Mesodermal cell (in vitro differentiated cells): ENCODE data around the gene PSMD8.
"Not testable (repeated sequence)": the region's sequence is repeated elsewhere in the genome, so short reads cannot be mapped to it uniquely, and the experiment has no call there.

ENCODE experiments used
- H3K27ac ChIP-seq: 2 replicates; pipeline ENCODE4 v1.7.0; 2013; ENCODE audit warnings: mild to moderate bottlenecking, low read depth, low read length, moderate library complexity; ENCODE audit not compliant: severe bottlenecking
- H3K36me3 ChIP-seq: 2 replicates; pipeline ENCODE4 v1.7.1; 2013; ENCODE audit warnings: mild to moderate bottlenecking, low read length, moderate library complexity; ENCODE audit not compliant: control insufficient read depth, insufficient read depth
- H3K4me1 ChIP-seq: one replicate; pipeline ENCODE4 v1.7.1; 2013; ENCODE audit warnings: mild to moderate bottlenecking, low read length; ENCODE audit not compliant: insufficient read depth, control insufficient read depth, poor library complexity, severe bottlenecking
- H3K4me3 ChIP-seq: 2 replicates; pipeline ENCODE4 v1.7.0; 2013; ENCODE audit warnings: low read length, control low read depth, mild to moderate bottlenecking; ENCODE audit not compliant: insufficient read depth, poor library complexity, severe bottlenecking; ENCODE audit errors: extremely low read depth
- H3K9me3 ChIP-seq: 2 replicates; pipeline ENCODE4 v1.7.1; 2013; ENCODE audit warnings: mild to moderate bottlenecking, low read length, moderate library complexity; ENCODE audit not compliant: control insufficient read depth
- WGBS, 2 experiments: methylation state at CpG; one replicate each; pipeline ENCODE4 v1.1.5; 2013; ENCODE audit warnings: missing lambda C conversion rate in 2 of 2; ENCODE audit not compliant: insufficient coverage in 2 of 2; 5-methylcytosine and 5-hydroxymethylcytosine counted together

Gene PSMD8

GRCh38 chr19:38425810-38426466 lies 51.6 kb downstream of the PSMD8 start, which contains the start of gene RASGRP4:
TSS of gene RASGRP4 (minus strand) at chr19:38426219. CDS start at chr19:38426091, 128 bp downstream.
- 58 to 68% methylated on average over 6 to 9 of the region's 20 CpGs for WGBS, 2 experiments
- H3K36me3 ChIP-seq, result no peaks in the 10 kb centered on the region
- H3K27ac ChIP-seq, result no peak within 1 kb of the TSS
- H3K9me3 ChIP-seq, result no peaks in the 10 kb centered on the region
- H3K4me3 ChIP-seq, result no peak within 1 kb of the TSS
- H3K4me1 ChIP-seq, result peaks cover 5% of the 10 kb centered on the region

- WGBS, 2 experiments, result 85 to 88% methylated on average over 10 to 13 of the region's 17 CpGs
- H3K27ac ChIP-seq, H3K9me3 ChIP-seq, H3K4me1 ChIP-seq, H3K36me3 ChIP-seq, H3K4me3 ChIP-seq: not testable (repeated sequence)
Measured at GRCh38 chr19:38427035-38427677, 52.8 kb downstream of the PSMD8 start.

- Histone ChIP-seq H3K4me1 (peaks cover 5% of the 10 kb centered on the region), H3K4me3 (no peak overlapping the region), H3K36me3 (no peaks in the 10 kb centered on the region), H3K27ac (no peak overlapping the region), H3K9me3 (no peaks in the 10 kb centered on the region)
- 89% methylated on average over 12 of the region's 14 CpGs for WGBS, 2 experiments
Measured at GRCh38 chr19:38429055-38429810, 54.9 kb downstream of the PSMD8 start.

GRCh38 chr19:38429811-38430156 lies 55.4 kb downstream of the PSMD8 start:
- no peaks in the 10 kb centered on the region for H3K9me3 ChIP-seq
- WGBS, 2 experiments, result 100% methylated on average over 1 of the region's 2 CpGs; no CpG with 5 or more reads in 1 of the 2 experiments

GRCh38 chr19:38430931-38431330 lies 56.6 kb downstream of the PSMD8 start:
- no peak overlapping the region for H3K27ac ChIP-seq
- WGBS, 2 experiments, result 83 to 96% methylated on average over 5 to 6 of the region's 7 CpGs
- H3K36me3 ChIP-seq, result no peaks in the 10 kb centered on the region
- H3K4me3 ChIP-seq, result no peak overlapping the region
- no peaks in the 10 kb centered on the region for H3K9me3 ChIP-seq
- peaks cover 6% of the 10 kb centered on the region for H3K4me1 ChIP-seq

More at GRCh38 chr19:38429811-38430156, 55.4 kb downstream of the PSMD8 start:
- no peak overlapping the region for H3K4me3 ChIP-seq
- H3K27ac ChIP-seq, result no peak overlapping the region
- no peaks in the 10 kb centered on the region for H3K36me3 ChIP-seq
- peaks cover 10% of the 10 kb centered on the region for H3K4me1 ChIP-seq

- Histone ChIP-seq H3K36me3 (no peaks in the 10 kb centered on the region), H3K9me3 (no peaks in the 10 kb centered on the region), H3K4me3 (no peak within 1 kb of the TSS), H3K27ac (no peak within 1 kb of the TSS), H3K4me1 (peaks cover 5% of the 10 kb centered on the region)
- WGBS, 2 experiments, result 25 to 38% methylated on average over 8 to 10 of the region's 20 CpGs
Measured at GRCh38 chr19:38433268-38433733, 58.9 kb downstream of the PSMD8 start, which contains the start of gene RYR1. TSS of gene RYR1 (plus strand) at chr19:38433691. CDS start at chr19:38433830, 139 bp downstream.
